ENCODE results near the gene PROM1. TPM values are rescaled to one million over a fixed set of nuclear protein-coding genes. Genes with fewer than 3 reads are reported as not detected.

The PROM1 gene
- total RNA-seq, 1 donor from 2014 or later, result 12.4 TPM

- Mint-ChIP-seq H3K9me3 (no peaks in the 10 kb centered on the region), H3K36me3 (no peaks in the 10 kb centered on the region), H3K27me3 (ENCODE audit: low read depth) (no peaks in the 10 kb centered on the region), H3K4me3 (no peak overlapping the region), H3K4me1 (peaks cover 2% of the 10 kb centered on the region), H3K27ac (no peak overlapping the region)
- DNase-seq (ENCODE audit: low spot score in 2 of 2, unreplicated experiment in 2 of 2), result no peak
- TF ChIP-seq CTCF (IDR thresholded peaks at IDR 0.05; ENCODE audit: unreplicated experiment), result no peak
Observed at GRCh38 chr4:15996773-15997172, 87.0 kb downstream of the PROM1 start.

- no peak for TF ChIP-seq CTCF (IDR thresholded peaks at IDR 0.05; ENCODE audit: unreplicated experiment)
- H3K9me3 Mint-ChIP-seq, result no peaks in the 10 kb centered on the region
- no peak overlapping the region for H3K4me3 Mint-ChIP-seq
- DNase-seq (ENCODE audit: low spot score in 2 of 2, unreplicated experiment in 2 of 2), result no peak
- H3K36me3 Mint-ChIP-seq, result no peaks in the 10 kb centered on the region
- peaks cover 8% of the 10 kb centered on the region for H3K4me1 Mint-ChIP-seq
- H3K27me3 Mint-ChIP-seq (ENCODE audit: low read depth), result no peaks in the 10 kb centered on the region
- H3K27ac Mint-ChIP-seq, result no peak overlapping the region
Observed at GRCh38 chr4:15995826-15996225, 88.0 kb downstream of the PROM1 start.

DNA sequence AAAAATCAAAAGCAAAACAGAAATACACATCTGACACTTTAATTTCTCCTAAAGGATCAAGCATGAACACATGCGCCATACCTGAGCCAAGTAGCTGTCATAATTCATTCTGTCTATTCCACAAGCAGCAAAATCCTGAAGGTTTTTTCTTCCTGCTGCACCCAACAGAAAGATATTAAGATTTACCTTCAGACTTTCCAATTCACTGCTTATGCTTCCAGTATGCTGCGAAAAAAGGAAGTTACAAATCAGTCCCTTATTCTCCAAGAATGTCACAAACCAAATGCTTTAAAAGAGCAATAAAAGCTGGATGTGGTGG is 91.7 kb downstream of the PROM1 start:
- no peak for DNase-seq (ENCODE audit: low spot score in 2 of 2, unreplicated experiment in 2 of 2)
- no peaks in the 10 kb centered on the region for H3K36me3 Mint-ChIP-seq
- no peak overlapping the region for H3K4me3 Mint-ChIP-seq
- no peaks in the 10 kb centered on the region for H3K9me3 Mint-ChIP-seq
- no peaks in the 10 kb centered on the region for H3K27me3 Mint-ChIP-seq (ENCODE audit: low read depth)
- H3K4me1 Mint-ChIP-seq, result peaks cover 8% of the 10 kb centered on the region
- H3K27ac Mint-ChIP-seq, result no peak overlapping the region
- TF ChIP-seq CTCF (IDR thresholded peaks at IDR 0.05; ENCODE audit: unreplicated experiment), result no peak

DNA sequence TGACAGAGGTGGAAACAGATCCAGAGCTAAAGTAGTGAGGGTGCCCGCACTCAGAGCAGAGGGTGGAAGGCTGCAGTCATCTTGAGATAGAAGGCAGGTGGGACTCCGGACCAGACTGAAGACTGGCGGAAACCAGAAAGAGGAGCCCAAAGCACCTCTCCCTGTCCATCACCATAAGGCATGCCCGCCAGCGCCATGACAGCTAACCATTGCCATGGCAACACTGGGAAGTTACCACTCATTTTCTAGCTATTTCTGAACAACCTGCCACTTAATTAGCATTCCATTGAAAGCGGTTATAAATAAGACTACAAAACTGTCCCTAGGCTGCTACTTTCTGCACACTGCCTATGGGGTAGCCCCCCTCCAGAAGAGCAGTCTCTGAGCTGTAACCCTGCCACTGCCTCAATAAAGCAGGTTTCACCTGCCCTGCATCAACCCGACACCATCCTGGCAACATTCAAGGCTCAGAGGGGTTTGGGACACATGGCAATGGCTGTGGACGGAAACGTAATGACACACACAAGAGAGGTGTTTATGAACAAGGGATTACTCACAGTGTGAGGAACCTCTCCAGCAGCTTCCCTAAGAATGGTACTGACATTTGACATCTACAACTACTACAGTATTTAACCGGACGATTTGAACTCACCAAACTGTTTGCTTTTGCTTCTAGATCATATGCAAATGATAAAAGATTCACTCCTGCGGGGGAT is 93.1 kb downstream of the PROM1 start:
- no peak for TF ChIP-seq CTCF (IDR thresholded peaks at IDR 0.05; ENCODE audit: unreplicated experiment)
- Mint-ChIP-seq H3K36me3 (no peaks in the 10 kb centered on the region), H3K27me3 (ENCODE audit: low read depth) (no peaks in the 10 kb centered on the region), H3K27ac (no peak overlapping the region), H3K4me1 (peaks cover 8% of the 10 kb centered on the region), H3K4me3 (no peak overlapping the region), H3K9me3 (no peaks in the 10 kb centered on the region)
- DNase-seq (ENCODE audit: low spot score in 2 of 2, unreplicated experiment in 2 of 2), result no peak

DNA sequence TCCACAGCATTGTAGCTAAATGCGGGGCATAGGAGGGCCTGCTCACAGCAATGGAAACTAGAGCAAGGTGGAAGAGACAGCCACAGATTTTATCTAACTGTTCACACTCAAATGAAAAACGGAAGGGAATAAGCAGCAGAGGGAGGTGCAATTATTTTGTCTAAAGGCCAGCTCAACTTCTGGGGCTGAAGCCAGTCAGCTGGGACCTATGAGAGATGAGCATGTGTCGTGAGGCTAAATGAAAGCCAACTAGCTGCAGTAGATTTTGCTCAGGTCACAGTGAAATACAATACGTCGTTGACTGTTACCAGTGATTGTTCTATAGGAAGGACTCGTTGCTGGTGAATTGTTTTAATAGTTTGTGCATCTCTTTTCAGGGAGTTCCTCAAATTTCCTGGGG is 94.4 kb downstream of the PROM1 start:
- peaks cover 2% of the 10 kb centered on the region for H3K36me3 Mint-ChIP-seq

More for the DNA sequence above, 94.4 kb downstream of the PROM1 start:
- no peak for DNase-seq (ENCODE audit: low spot score in 2 of 2, unreplicated experiment in 2 of 2)
- no peaks in the 10 kb centered on the region for H3K9me3 Mint-ChIP-seq
- TF ChIP-seq CTCF (IDR thresholded peaks at IDR 0.05; ENCODE audit: unreplicated experiment), result no peak
- H3K27me3 Mint-ChIP-seq (ENCODE audit: low read depth), result no peaks in the 10 kb centered on the region
- H3K4me3 Mint-ChIP-seq, result no peak overlapping the region
- H3K27ac Mint-ChIP-seq, result no peak overlapping the region
- H3K4me1 Mint-ChIP-seq, result peaks cover 8% of the 10 kb centered on the region

Measured in mesothelial cell of epicardium (in vitro differentiated cells).